K562 (cell line): ENCODE data around the gene RAP1GDS1. TPM values are rescaled to one million over a fixed set of nuclear protein-coding genes. Genes with fewer than 3 reads are reported as not detected.

Source experiments
- ATAC-seq: fragments of 200-7000 bp; cut with Tn5 transposase; 3 replicates; pipeline ENCODE4 v1.9.1; 2020; ENCODE audit warnings: moderate library complexity
- BruUV-seq: library from RNA; stranded (reverse); fragments of 400-500 nt; replicated peaks from 2 replicates; lab custom pipeline; 2021; lab: Mats Ljungman, UMichigan
- CTCF ChIA-PET: fragments of 300-600 bp; formaldehyde crosslinking; extraction: SDS; loops from one replicate; lab custom pipeline; 2021; ENCODE audit warnings: low intra/inter-chr PET ratio; lab: Yijun Ruan, JAX
- POLR2A ChIA-PET: fragments of 300-600, 350-650 bp; sonication (Branson Sonifier 250); formaldehyde crosslinking; extraction: SDS; loops from one replicate; lab custom pipeline; 2021; ENCODE audit warnings: antibody characterized with exemption, inconsistent platforms; lab: Yijun Ruan, JAX
- DNase-seq, 4 experiments: peaks; one replicate each; pipeline versions ENCODE4 v3.0.0 to v3.0.0-alpha.2; 2011 to 2018; ENCODE audit warnings: low spot score in 3 of 4, mixed read lengths in 3 of 4; ENCODE audit errors: extremely low read depth in 1 of 4
- FAIRE-seq: peaks from 2 replicates; lab custom pipeline; 2011; peaks lifted over from hg19 to GRCh38; lab: Jason Lieb, UNC
- H2AFZ ChIP-seq: 2 replicates; pipeline ENCODE4 v1.6.0; 2011; ENCODE audit warnings: low read depth, low read length, control low read depth, inconsistent platforms
- H3K27ac ChIP-seq: fragments of 200-600 bp; 3 replicates; pipeline ENCODE4 v1.8.0; 2011; ENCODE audit warnings: low read depth, mild to moderate bottlenecking, control low read depth, inconsistent platforms, low read length, moderate library complexity, mixed read lengths; ENCODE audit errors: extremely low read depth
- H3K27me3 ChIP-seq, 2 experiments: fragments of 300-600 bp in 1 of 2; 2 replicates in 1 of 2; 3 replicates in 1 of 2; pipeline versions ENCODE4 v1.6.0 to v1.8.0; 2011; ENCODE audit warnings: inconsistent platforms in 2 of 2, low read length in 2 of 2, mild to moderate bottlenecking in 1 of 2, mixed read lengths in 1 of 2, moderate library complexity in 1 of 2; ENCODE audit not compliant: control insufficient read depth in 2 of 2, insufficient read depth in 2 of 2
- H3K36me3 ChIP-seq: fragments of 300-600 bp; 3 replicates; pipeline ENCODE4 v1.8.0; 2011; ENCODE audit warnings: mild to moderate bottlenecking, low read length, inconsistent platforms; ENCODE audit not compliant: control insufficient read depth, insufficient read depth
- H3K4me1 ChIP-seq, 2 experiments: fragments of 200-600 bp in 1 of 2; replicated peaks in 1 of 2; 2 replicates in 1 of 2; 3 replicates in 1 of 2; pipeline versions ENCODE4 v1.5.1 to v1.8.0; 2011; ENCODE audit warnings: inconsistent platforms in 2 of 2, low read length in 2 of 2, mild to moderate bottlenecking in 1 of 2, mixed read lengths in 1 of 2, moderate library complexity in 1 of 2; ENCODE audit not compliant: control insufficient read depth in 2 of 2, insufficient read depth in 2 of 2
- H3K4me2 ChIP-seq: 2 replicates; pipeline ENCODE4 v1.6.1; 2011; ENCODE audit warnings: low read length, control low read depth, inconsistent platforms, mixed read lengths; ENCODE audit not compliant: insufficient read depth
- H3K4me3 ChIP-seq: fragments of 200-600 bp; sonication (generic), shearing (Covaris generic); 2 replicates; pipeline ENCODE4 v1.5.1; 2016; ENCODE audit warnings: control low read depth, inconsistent platforms
- H3K79me2 ChIP-seq: fragments of 200-600 bp; 3 replicates; pipeline ENCODE4 v1.8.0; 2011; ENCODE audit warnings: low read length, inconsistent platforms; ENCODE audit not compliant: control insufficient read depth, insufficient read depth
- H3K9ac ChIP-seq, 2 experiments: 2 replicates each; pipeline versions ENCODE4 v1.6.0 to v1.6.1; 2011; ENCODE audit warnings: low read depth in 2 of 2, low read length in 2 of 2, control low read depth in 1 of 2, inconsistent platforms in 1 of 2, mild to moderate bottlenecking in 1 of 2, mixed read lengths in 1 of 2; ENCODE audit not compliant: insufficient read depth in 1 of 2
- H3K9me1 ChIP-seq: one replicate; pipeline ENCODE4 v1.6.0; 2011; ENCODE audit warnings: inconsistent platforms, mild to moderate bottlenecking, low read length, moderate library complexity; ENCODE audit not compliant: control insufficient read depth, insufficient read depth
- H3K9me3 ChIP-seq: replicated peaks from 2 replicates; pipeline ENCODE4 v1.5.1; 2011; ENCODE audit warnings: low read depth, low read length, inconsistent platforms; ENCODE audit not compliant: control insufficient read depth, insufficient read depth
- H4K20me1 ChIP-seq: replicated peaks from 2 replicates; pipeline ENCODE4 v1.6.1; 2011; ENCODE audit warnings: low read length, inconsistent platforms, mixed read lengths; ENCODE audit not compliant: control insufficient read depth, insufficient read depth
- FOXO4 ChIP-seq: fragments of 450-650 bp; formaldehyde crosslinking; IDR thresholded peaks from 2 replicates; pipeline ENCODE4 v1.4.0; 2020; ENCODE audit warnings: mild to moderate bottlenecking, moderate library complexity
- GATAD2A ChIP-seq: fragments of 450-650 bp; IDR thresholded peaks from 2 replicates; pipeline ENCODE4 v1.6.1; 2017
- MBD1 ChIP-seq: fragments of 250-450 bp; sonication (Bioruptor Pico); IDR thresholded peaks from 2 replicates; pipeline ENCODE4 v1.8.0; 2022; ENCODE audit warnings: inconsistent platforms
- NCOA2 ChIP-seq, 2 experiments: fragments of 450-650 bp; IDR thresholded peaks; 2 replicates each; pipeline ENCODE4 v1.6.1; 2018; ENCODE audit warnings: mild to moderate bottlenecking in 2 of 2, moderate library complexity in 1 of 2; ENCODE audit not compliant: partially characterized antibody in 2 of 2
- NCOA4 ChIP-seq: fragments of 450-650 bp; IDR thresholded peaks from 2 replicates; pipeline ENCODE4 v1.6.1; 2018; ENCODE audit warnings: mild to moderate bottlenecking; ENCODE audit not compliant: partially characterized antibody
- PHF20 ChIP-seq: fragments of 450-650 bp; IDR thresholded peaks from 2 replicates; pipeline ENCODE4 v1.6.1; 2018; ENCODE audit not compliant: partially characterized antibody
- RERE ChIP-seq: sonication (generic); formaldehyde crosslinking; IDR thresholded peaks from 2 replicates; pipeline ENCODE4 v1.8.0; 2023; ENCODE audit warnings: missing genetic modification reagents, mild to moderate bottlenecking, borderline replicate concordance
- SMARCA4 ChIP-seq: fragments of 450-650 bp; IDR thresholded peaks from 2 replicates; pipeline ENCODE4 v1.6.1; 2016
- SRF ChIP-seq, 2 experiments: fragments of 250-450, 450-650 bp in 1 of 2; sonication (Bioruptor Pico) in 1 of 2; sonication (generic) in 1 of 2; formaldehyde crosslinking; IDR thresholded peaks; 2 replicates each; pipeline versions ENCODE4 v1.5.0 to v1.5.1; 2020 to 2022; ENCODE audit warnings: mild to moderate bottlenecking in 1 of 2, missing genetic modification reagents in 1 of 2
- TAF15 ChIP-seq: fragments of 200-400 bp; formaldehyde crosslinking; IDR thresholded peaks from 2 replicates; pipeline ENCODE4 v1.6.1; 2017; ENCODE audit warnings: mild to moderate bottlenecking, low read depth, low read length, moderate library complexity
- TEAD4 ChIP-seq, 2 experiments: sonication (generic) in 1 of 2; formaldehyde crosslinking in 1 of 2; IDR thresholded peaks; 2 replicates each; pipeline versions ENCODE4 v1.6.1 to v1.8.0; 2012 to 2022; ENCODE audit warnings: borderline replicate concordance in 1 of 2, inconsistent platforms in 1 of 2, low read length in 1 of 2, mild to moderate bottlenecking in 1 of 2, missing genetic modification reagents in 1 of 2
- ZNF561 ChIP-seq: fragments of 450-650 bp; formaldehyde crosslinking; conservative IDR thresholded peaks from 2 replicates; pipeline ENCODE4 v1.4.0; 2020; ENCODE audit warnings: mild to moderate bottlenecking, moderate library complexity
- WGBS: fragments of 100-300 bp; shearing (Covaris generic); methylation state at CpG from one replicate; pipeline ENCODE4 v1.1.6; 2016; ENCODE audit warnings: low coverage, mixed read lengths; ENCODE audit not compliant: insufficient coverage; ENCODE audit errors: missing lambda C conversion rate; 5-methylcytosine and 5-hydroxymethylcytosine counted together
- in situ Hi-C: fragments of 300-500 bp; cut with MboI; formaldehyde crosslinking; loops from 4 replicates; pipeline ENCODE4 v1.15.0; 2018; ENCODE audit warnings: inconsistent platforms, mixed read lengths
- intact Hi-C: fragments of 100-400 bp; cut with micrococcal nuclease; formaldehyde crosslinking; loops from 2 replicates; pipeline ENCODE4 v1.14.2; 2022
- polyA plus RNA-seq, 8 experiments: library from polyadenylated mRNA; depleted of rRNA in 4 of 8; stranded (reverse) in 5 of 8; unstranded in 3 of 8; fragments of >200 nt; fragmentation: Nextera tagmentation in 2 of 8; fragmentation: Illumina TruSeq in 1 of 8; extraction: Ambion mirVana in 2 of 8; extraction: Trizol in 1 of 8; gene quantifications; 2 replicates each; pipeline versions ENCODE4 v1.2.1 to v1.2.3, GENCODE V29; 2011 to 2014; ENCODE audit warnings: inconsistent platforms in 1 of 8, missing spikeins in 1 of 8
- total RNA-seq, 7 experiments: library from RNA; depleted of rRNA in 6 of 7; stranded (reverse); fragments of >200 nt in 6 of 7; fragmentation: Illumina TruSeq in 2 of 7; extraction: Trizol in 2 of 7; gene quantifications; 2 replicates each; pipeline versions ENCODE4 v1.2.1 to v1.2.3, GENCODE V29; 2011 to 2021; ENCODE audit warnings: low replicate concordance in 1 of 7

RAP1GDS1 gene
- total and polyA plus RNA-seq, 9 of the 15 experiments (the other 6 are each of a cell fraction or from before 2014, with no cell fraction given) = 27.2 to 55.6 (median 31.5) TPM

GRCh38 chr4:98406819-98407218 is 145.6 kb downstream of the RAP1GDS1 start:
- no peak for ATAC-seq
- H3K27ac ChIP-seq = no peak overlapping the region
- TF ChIP-seq PHF20 = no peak
- TF ChIP-seq ZNF561 (CRISPR knock-in tag) = no peak
- TF ChIP-seq SMARCA4 = no peak
- no peak for TF ChIP-seq MBD1
- TF ChIP-seq FOXO4 = no peak
- TF ChIP-seq TEAD4 (IDR thresholded peaks at IDR 0.05; ENCODE audit: low read length) = no peak
- TF ChIP-seq TEAD4 (CRISPR knock-in tag; IDR thresholded peaks at IDR 0.05; ENCODE audit: borderline replicate concordance) = no peak
- TF ChIP-seq NCOA2 (IDR thresholded peaks at IDR 0.05; ENCODE audit: partially characterized antibody in 2 of 2) = no peak
- TF ChIP-seq RERE (CRISPR knock-in tag) = no peak
- no peak for TF ChIP-seq TAF15
- TF ChIP-seq NCOA4 = no peak
- no peak for TF ChIP-seq GATAD2A
- no peak for TF ChIP-seq SRF (CRISPR knock-in tag; IDR thresholded peaks at IDR 0.05)

More at GRCh38 chr4:98406819-98407218, 145.6 kb downstream of the RAP1GDS1 start:
- WGBS = 90% methylated on average over 2 of the region's 2 CpGs
- no peaks in the 10 kb centered on the region for H3K9me1 ChIP-seq
- in situ Hi-C loops = no loop called here
- no peak overlapping the region for H3K4me2 ChIP-seq
- no peak overlapping the region for H3K4me3 ChIP-seq
- no peak overlapping the region for H2AFZ ChIP-seq
- DNase-seq (no peak), FAIRE-seq (no peak)
- BruUV-seq = no TSS peak
- ChIA-PET POLR2A (interaction anchor here (0.7 kb wide), 1 partner anchor 44 kb away, joined by 3 read pairs; no protein-coding TSS in a partner anchor), CTCF (no interaction called here)
- H3K9ac ChIP-seq = no peak overlapping the region
- H3K27me3 ChIP-seq = no peaks in the 10 kb centered on the region
- no peaks in the 10 kb centered on the region for H3K36me3 ChIP-seq
- H3K9me3 ChIP-seq = 0 out of 2 replicates have a peak, but pooled peaks cover 2% of the 10 kb centered on the region
- intact Hi-C loops = no loop called here
- H4K20me1 ChIP-seq = no peaks in the 10 kb centered on the region
- no peaks in the 10 kb centered on the region for H3K4me1 ChIP-seq
- no peaks in the 10 kb centered on the region for H3K79me2 ChIP-seq
